Stimulated activated CD4-positive, alpha-beta T cell treated with anti-CD3 and anti-CD28 coated beads, Interleukin-2, amount 100 ng/mL, for 24 hours (primary cell): ENCODE measurements around the gene PPP2R2B.
"Not testable (repeated sequence)": the region's sequence is repeated elsewhere in the genome, so short reads cannot be mapped to it uniquely, and the experiment has no call there.

Experiments used
- DNase-seq, 2 donors: peaks; one replicate each; pipeline ENCODE4 v3.0.0-alpha.2; 2020

The PPP2R2B gene

DNA sequence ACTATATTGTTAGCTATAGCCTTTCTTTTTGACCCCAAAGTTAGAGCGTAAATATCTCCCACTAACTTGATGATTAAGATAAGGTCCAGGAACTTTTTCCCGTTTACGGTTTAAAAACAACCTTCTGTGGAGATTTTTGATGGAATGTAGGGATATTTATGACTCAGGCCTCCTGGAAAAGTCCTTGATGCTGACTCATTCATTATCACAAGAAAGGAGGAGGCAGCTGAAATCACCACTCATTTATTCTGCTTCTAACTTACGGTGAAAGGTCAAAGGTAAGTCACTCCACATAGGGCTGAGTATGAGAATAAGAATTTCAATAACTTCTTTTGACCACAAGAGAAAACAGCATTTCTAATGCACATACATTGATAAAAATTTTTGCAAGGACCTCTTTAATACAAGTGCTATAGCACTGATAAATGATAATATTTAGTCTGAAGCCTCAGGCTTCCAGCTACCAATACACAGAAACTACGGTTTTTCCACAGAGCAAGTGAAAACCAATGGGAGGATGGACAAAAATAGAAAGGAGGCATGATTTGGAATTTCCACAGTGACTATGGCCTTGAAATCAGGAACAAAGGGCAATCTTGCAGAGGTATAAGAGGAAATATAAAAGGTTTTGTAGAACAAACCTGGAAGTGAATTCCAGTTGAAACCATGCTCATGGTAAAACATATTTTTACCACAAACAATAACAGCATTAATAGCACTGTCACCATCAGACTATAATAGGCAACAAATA is 146.5 kb downstream of the PPP2R2B start:
- no peak for DNase-seq

- DNase-seq: not testable (repeated sequence)
Measured at GRCh38 chr5:146728746-146729145, 149.8 kb downstream of the PPP2R2B start.

DNA sequence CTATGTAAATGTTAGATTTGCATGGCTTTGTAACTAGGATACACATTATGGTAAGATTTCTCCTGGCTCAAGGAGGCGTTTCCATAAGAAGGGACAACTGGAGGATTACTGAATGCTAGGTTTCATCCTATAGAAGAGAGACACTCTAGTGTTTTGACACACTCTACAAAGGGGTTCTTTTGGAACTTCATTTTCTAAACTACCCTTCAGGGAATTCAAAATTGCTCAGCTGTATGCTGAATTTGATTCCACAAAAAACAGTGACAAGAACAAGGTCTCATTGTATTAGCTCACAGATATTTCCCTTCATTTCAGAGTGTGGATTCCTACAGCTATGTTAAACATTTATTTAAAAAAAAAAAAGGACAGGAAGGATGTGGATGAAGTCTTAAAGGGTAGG is 151.7 kb downstream of the PPP2R2B start:
- no peak for DNase-seq

DNA sequence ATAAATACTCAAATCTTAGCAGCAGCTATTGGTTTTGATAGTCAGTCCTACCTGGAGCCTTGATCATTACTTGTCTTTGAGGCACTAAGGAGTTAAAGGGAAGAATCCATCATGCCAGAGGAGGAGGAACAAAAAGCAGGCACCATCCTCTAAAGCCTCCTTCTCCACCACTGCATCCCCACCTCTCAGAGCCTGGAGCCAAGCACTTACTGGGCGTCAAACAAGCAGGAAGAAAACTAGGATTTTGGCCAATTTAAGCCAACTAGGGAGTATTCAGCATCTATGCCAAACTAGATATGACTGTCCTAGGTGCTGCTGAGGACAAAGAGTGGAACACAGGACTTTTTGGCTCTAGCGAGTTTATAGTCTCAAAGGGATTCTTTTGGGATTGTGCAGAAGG is 152.5 kb downstream of the PPP2R2B start:
- no peak for DNase-seq

- DNase-seq: no peak
Measured at GRCh38 chr5:146725025-146725424, 153.5 kb downstream of the PPP2R2B start.

DNA sequence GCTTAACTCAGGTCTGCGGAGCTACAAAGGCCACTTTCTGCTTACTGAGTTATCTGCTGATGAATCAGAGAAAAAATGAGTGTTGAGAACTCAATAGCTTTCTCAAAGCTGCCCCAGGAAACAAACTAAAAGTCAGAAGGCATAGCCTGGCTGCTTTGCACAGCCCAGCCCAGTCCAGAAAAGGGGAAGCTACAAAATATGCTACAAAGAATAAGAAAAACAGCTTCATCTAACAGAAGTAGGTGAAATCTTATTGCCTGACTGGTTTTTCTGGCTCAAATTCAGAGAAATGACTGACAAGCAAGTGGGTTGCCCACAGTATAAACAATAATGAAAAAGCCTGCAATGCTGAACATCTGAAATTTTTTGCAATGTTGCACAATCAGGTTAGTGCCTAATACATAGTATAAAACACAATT is 156.2 kb downstream of the PPP2R2B start:
- DNase-seq: no peak

DNA sequence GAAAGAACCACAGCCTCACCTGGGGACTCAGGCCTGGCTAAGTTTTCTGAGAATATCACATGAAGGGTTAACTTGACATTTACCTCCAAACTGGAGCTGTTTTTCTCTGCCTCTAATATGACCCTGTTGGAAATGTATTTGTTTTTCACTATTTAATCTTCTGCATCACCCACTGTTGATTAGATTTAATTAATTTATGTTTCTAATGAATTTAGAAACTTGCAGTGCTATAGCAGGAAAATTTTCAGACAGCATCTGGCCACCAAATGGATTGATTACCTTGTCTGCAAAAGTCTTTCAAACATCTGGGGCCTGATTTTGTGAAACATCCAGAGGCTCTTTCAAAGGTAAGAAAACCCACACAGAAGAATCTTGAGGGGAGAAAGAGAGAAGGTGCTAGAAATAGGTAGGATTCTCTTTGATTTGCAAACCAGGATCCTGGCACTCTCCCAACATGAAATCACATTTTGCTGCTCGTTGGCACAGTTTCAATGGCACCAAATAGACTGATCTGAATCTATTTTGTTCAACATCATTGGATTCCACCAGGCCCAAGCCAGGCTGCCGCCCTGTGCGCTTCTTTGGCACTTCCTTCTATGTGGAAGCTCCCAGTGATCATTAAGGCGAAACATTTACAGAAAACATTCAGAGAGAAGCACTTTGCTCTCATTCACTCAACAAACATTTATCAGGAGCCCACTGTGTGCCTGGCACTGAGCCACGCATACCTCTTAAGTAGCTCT is 157.3 kb downstream of the PPP2R2B start:
- no peak for DNase-seq

- no peak for DNase-seq
Measured at GRCh38 chr5:146720107-146720506, 158.4 kb downstream of the PPP2R2B start.

GRCh38 chr5:146719179-146719578 is 159.4 kb downstream of the PPP2R2B start:
- DNase-seq: no peak

DNA sequence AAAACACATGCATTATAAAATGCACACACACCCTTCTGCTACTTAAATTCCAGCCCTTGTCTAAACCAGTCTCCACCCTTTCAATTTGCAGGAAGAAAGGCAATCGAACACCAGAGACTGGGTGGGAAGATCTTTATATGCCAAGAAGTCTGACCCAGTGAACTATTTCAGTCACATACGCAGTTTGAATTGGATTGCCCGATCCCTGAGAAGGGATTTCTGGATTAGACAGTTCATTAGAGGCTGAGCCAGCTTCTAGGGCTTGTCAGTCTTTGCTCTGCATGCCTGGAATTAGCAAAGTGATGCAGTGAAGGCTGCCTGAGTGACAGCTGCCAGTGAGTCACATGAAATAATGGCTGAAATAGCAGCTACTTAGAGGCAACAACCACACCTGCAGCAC is 159.9 kb downstream of the PPP2R2B start:
- no peak for DNase-seq

DNA sequence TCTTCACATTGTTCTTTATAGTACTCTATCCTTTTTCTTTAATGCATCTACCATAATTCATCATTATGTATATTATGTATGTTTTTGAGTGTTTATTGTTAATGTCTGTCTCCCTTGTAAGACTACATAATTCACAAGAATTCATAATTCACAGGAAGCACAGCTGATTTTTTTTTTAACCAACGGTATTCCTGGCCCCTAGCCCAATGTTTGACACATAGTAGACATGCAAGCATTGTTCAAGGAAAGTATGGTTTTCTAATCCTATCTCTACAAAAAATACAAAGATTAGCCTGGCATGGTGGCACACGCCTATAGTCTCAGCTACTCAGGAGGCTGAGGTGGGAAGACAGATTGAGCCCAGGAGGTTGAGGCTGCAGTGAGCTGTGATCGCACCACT is 160.6 kb downstream of the PPP2R2B start:
- no peak for DNase-seq

DNA sequence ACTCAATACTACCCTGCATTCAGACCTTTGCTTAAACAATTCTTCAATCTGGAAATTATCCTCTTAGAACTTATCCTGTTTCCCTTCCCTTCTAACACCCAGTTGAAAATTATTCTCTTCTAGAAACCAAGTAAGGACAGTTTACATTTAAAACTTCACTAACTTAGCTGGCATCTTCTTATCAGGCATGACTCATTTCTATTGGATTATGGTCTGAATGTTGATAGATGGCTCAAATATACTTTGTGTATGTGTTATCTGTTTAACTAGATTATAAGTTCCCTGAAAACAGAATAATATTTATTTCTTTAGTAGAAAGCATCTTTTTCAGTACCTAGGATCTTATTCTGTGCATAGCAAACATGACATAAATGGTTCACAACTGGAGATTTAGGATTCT is 161.9 kb downstream of the PPP2R2B start:
- DNase-seq: no peak

DNA sequence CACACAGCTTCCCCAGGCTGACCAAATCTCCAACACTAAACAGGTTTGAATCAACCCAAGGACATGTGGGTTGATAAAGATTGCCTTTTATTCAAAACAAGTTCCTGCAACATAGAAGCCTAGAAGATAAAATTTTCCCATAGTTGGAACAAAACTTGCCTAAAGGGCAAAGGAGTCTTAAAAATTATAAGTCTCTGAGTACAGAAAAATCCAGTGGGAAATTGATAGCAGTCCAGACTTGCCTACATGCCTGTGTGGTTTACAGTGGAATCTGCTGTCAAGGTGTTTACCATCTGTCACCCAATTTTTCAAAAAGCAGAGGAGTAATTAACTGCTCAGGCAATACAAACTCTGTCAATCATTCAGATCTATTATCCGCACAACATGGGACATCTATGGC is 168.2 kb downstream of the PPP2R2B start:
- no peak for DNase-seq

- DNase-seq: no peak
Measured at GRCh38 chr5:146707316-146707715, 171.2 kb downstream of the PPP2R2B start.

DNA sequence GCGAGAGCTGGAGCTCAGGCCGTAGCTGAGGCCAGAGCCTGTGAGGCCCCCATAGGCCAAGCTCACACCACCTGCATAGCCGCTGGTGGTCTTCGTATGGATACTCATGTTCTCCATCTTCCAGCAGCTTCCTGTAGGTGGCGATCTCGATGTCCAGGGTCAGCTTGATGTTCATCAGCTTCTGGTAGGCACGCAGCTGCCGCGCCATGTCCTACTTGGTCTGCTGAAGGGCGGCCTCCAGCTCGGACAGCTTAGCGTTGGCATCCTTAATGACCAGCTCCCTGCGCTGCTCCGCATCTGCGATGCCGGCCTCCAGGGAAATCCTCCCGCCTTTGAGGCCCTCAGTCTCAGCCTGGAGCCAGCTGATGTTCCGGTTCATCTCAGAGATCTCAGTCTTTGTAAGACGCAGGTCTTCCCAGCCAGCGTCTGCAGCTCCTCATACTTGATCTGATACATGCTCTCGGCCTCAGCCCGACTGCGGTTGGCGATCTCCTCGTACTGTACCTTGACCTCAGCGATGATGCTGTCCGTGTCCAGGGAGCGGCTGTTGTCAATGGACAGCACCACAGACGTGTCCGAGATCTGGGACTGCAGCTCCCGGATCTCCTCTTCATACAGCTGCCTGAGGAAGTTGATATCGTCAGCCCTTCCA is 172.1 kb downstream of the PPP2R2B start:
- peak in 1 of 2 donors; percentile 2 for DNase-seq

GRCh38 chr5:146704949-146705665 is 173.4 kb downstream of the PPP2R2B start:
- no peak for DNase-seq

DNA sequence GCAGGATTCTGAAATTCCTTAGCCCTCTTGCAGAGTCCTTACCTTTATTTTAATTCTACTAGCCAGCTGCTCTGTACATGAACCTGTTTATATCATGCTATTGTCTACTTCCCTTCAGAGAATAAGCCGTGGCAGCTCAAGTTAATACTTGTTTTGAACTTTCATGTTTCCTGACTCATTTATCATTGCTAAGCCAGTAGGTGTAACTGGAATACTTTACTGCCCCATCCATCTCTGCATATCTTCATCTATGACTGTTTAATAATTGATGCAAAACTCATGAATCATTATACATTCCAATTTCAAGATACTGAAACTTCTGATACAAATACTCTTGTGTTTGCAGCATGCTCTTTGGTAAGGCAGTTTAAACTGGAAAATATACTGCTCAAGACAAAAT is 174.7 kb downstream of the PPP2R2B start:
- DNase-seq: no peak

GRCh38 chr5:146703499-146703898 is 175.1 kb downstream of the PPP2R2B start:
- no peak for DNase-seq

DNA sequence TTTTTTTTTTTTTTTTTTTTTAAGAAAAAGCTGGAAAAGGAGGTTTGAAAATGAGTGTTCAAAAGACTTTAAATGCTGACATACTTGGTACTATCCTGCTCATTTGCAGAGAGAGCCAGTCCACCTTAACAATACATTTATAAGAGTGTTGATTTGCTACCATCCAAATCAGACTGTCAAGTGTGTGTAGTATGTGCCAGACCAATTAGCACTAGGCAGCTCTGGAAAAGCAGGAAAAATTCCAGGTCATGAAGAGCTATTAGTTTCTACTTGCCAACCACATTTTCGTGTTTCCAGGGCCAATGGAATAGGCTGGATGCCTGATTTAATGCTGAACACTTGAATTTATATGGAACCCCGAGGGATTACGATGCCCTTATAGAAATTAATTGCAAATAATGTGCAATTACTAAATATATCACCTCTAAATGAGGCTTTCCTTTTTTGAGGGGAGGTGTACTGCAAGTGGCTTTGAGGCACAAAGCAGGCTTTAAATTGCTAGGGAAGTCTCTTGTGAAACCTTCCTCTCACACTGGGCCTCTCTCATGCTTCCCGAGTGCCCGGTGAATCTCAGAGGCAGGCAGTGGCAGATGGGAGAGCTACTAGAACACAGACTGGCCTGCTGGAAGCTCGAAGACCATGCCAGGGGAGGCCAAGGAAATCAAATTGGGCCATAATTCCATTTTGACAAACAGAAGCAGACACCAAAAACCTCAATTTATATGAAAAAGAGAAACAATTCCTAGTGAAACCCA is 178.7 kb downstream of the PPP2R2B start:
- no peak for DNase-seq

- no peak for DNase-seq
Measured at GRCh38 chr5:146699138-146699537, 179.4 kb downstream of the PPP2R2B start.

DNA sequence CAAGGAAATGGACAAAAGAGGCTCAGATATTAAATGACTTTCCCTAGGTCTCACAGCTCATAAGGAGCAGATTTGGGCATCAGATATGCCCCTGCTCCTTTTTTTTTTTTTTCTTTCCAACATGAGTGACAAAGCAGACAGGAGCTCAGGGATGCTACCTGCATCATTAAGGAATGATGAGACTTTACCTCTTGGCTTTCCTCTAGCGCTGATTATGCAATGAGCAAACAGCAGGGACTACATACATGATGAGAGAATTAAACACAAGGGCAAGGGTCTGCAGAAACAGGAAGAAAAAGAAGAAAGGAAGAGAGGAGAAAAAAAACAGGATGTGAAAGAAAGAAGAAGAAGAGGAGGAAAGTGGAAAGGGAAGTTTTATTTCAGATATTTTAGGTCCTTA is 179.9 kb downstream of the PPP2R2B start:
- no peak for DNase-seq

DNA sequence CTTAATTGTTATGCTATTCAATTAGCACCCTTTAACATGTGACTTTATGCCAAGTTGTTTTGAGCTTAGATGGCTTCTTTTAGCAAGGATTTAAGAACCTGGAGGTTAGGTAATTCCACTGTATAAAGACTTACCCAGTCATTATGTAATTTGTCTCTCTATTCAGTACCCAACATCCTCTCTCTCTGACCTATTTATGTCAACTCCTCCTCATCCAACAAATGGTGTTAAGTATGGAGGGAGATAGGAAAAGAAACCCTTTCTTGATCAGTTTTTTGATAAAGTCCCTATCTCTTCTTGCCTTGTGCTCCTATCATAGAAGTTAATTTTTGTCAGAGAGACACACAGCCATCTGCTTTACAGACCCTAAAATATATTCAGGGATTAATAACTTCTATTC is 181.3 kb downstream of the PPP2R2B start:
- DNase-seq: no peak

GRCh38 chr5:146695646-146696045 is 182.9 kb downstream of the PPP2R2B start:
- no peak for DNase-seq
